Activated CD8-positive, alpha-beta memory T cell treated with anti-CD3 and anti-CD28 coated beads, Interleukin-2, amount 50 U/mL, for 24 hours (primary cell): ENCODE data around the gene KRTAP10-9.
"Not testable (repeated sequence)": the region's sequence is repeated elsewhere in the genome, so short reads cannot be mapped to it uniquely, and the experiment has no call there.

Experiments
- DNase-seq: peaks from one replicate; pipeline ENCODE4 v3.0.0-alpha.2; 2020; ENCODE audit errors: extremely low read depth

Gene KRTAP10-9

DNA sequence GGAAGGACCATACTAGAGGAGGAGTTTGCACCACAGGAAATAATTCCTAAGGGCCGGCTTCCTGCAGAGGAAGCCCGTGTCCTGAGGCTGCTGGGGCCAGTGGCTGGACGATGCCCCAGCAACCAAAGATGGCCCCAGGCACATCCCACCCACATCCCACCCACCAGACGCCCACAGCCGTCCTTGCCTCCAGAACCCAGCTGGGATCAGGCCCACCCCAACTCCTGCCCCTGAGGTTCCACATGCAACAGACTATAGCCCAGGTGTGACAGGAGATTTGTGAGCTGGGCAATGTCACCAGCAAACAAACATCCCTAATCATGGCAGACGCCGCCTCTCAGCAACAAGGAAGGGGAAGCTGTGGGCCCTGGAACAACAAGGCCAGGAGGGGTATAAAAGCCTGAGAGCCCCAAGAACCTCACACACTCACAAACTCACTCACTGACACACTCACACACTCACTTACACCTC is at the start of gene KRTAP10-9:
TSS of gene KRTAP10-9 (plus strand) at position 421 of the 471 bp plus-strand sequence. CDS start 79 bp downstream, outside the sequence.
- no peak for DNase-seq

- no peak for DNase-seq
These were observed 48.4 kb upstream of the KRTAP10-9 start for GRCh38 chr21:44578371-44579055.

- no peak for DNase-seq
These were observed 47.6 kb upstream of the KRTAP10-9 start for GRCh38 chr21:44579056-44579832.

DNA sequence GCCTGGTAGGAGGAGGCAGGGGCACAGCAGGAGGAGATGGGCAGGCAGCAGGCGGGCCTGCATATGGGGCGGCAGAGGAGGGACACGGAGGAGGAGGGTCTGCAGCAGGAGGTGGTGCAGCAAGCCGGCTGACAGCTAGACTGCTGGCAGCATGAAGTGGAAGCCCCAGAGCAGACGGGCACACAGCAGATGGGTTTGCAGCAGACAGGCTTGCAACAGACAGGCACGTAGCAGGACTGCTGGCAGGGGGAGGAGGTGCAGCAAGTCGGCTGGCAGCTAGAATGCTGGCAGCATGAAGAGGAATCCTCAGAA is 47.1 kb upstream of the KRTAP10-9 start:
- no peak for DNase-seq

DNA sequence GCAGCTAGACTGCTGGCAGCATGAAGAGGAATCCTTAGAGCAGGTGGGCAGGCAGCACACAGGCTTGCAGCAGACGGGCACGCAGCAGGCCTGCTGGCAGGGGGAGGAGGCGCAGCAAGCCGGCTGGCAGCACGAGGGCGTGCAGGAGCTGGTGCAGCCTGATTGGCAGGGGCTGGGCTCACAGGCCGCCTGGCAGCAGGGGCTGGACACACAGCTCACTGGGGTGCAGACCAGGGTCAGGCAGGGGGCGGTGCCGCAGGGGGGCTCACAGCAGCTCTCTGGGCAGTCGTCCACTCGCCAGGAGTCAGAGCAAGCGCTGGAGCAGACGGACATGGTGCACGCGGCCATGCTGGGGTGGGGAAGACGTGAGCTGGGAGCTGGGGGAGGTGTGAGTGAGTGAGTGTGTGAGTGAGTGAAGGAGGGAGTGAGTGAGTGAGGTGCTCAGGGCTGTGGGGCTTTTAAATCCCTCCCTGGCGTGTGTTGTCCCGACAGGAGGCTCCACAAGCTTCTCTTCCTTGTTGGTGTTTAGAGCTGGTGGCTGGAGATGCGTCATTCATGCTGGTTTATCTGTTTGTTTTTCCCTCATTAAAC is 46.6 kb upstream of the KRTAP10-9 start, which contains the start of gene KRTAP10-5:
TSS of gene KRTAP10-5 (minus strand) at position 374 of the 591 bp plus-strand sequence. CDS start at position 348, 26 bp downstream.
- not testable (repeated sequence) for DNase-seq

DNA sequence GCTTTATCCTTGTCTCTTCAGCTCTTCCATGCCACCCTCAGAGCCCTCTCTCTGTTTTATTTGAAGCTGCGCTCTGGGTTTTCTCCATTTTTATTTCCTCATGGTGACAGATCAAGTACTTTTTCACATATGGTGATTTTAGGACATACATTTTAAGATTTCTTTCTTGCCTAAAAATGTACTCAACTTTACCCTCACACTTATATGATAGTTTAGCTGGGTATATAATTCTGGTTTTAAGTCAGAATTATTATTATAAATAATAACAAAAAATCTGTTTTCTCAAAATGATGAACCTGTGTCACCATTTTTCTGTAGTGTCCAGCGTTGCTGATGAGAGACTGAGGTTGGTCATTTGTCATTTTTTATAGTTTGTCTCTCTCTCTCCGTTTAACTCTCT is 45.7 kb upstream of the KRTAP10-9 start:
- no peak for DNase-seq

DNA sequence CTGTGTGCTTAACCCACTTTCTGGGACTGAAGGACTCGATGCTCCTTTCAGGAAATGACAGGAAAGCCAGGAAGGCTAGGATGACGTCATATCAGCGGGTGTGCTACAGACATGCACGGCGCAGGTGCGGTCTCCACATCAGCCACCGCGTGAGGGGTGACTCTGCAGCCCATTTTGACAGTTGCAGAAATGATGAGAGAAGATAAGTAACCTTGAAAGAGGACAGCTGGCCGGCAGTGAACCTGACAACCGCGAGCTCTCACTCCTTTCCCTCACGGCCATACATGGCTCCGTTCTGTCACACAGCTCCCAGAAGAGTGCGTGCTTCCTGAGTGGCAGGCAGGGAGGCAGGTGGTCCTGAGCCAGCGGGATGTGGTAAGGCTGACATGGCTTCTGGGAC is 44.8 kb upstream of the KRTAP10-9 start:
- DNase-seq: no peak

- no peak for DNase-seq
These were observed 43.6 kb upstream of the KRTAP10-9 start for GRCh38 chr21:44583089-44583799.

DNA sequence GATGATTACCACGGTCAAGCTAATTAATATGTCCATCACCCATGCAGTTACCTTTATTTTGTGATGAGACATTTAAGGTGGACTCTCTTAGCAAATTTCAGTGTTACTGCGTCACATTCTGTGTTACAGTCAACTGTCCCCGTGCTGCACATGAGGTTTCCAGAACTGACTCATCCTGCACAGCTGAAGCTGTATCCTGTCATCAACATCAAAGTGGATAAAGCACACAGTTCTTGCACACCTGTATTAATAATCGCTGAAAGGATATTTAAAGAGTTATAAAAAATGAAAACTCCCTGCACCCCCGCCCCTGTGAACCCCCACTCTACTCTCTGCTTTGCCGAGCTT is 43.1 kb upstream of the KRTAP10-9 start:
- no peak for DNase-seq

DNA sequence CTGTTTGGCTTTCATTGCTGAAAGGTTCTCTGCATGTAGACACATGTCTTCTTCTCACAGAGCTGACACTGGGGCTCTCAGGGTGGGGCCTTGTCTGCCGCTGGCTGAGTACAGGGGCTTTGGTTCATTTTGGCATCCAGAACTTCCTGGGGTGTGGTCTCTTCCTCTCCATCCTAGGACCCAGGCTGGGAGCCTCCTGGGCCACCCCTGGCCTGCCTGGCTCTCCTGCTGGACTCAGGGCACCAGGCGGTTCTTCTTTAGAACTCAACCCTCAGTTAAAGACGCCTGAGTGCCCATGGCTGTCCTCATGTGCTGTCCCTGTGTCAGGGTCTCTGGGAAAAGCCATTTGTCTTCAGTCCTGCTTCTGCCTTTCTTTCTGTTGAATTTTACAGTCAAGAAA is 41.0 kb upstream of the KRTAP10-9 start:
- no peak for DNase-seq

DNA sequence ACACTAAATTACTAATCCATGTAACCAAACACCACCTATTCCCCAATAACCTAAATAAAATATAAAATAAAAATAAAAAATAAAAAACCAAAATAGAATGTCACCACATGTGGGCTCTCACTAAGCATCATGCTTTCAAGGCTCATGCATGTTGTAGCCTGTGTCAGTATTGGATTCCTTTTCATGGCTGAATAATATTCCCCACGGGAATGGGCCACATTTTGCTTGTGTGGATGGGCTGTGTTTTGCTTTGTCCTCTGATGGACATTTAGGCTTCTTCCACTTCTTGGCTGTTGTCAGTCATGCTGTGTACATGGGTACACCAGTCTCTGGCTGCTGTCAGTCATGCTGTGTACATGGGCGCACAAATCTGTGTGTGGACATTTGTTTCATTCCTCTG is 37.8 kb upstream of the KRTAP10-9 start:
- DNase-seq: no peak

DNA sequence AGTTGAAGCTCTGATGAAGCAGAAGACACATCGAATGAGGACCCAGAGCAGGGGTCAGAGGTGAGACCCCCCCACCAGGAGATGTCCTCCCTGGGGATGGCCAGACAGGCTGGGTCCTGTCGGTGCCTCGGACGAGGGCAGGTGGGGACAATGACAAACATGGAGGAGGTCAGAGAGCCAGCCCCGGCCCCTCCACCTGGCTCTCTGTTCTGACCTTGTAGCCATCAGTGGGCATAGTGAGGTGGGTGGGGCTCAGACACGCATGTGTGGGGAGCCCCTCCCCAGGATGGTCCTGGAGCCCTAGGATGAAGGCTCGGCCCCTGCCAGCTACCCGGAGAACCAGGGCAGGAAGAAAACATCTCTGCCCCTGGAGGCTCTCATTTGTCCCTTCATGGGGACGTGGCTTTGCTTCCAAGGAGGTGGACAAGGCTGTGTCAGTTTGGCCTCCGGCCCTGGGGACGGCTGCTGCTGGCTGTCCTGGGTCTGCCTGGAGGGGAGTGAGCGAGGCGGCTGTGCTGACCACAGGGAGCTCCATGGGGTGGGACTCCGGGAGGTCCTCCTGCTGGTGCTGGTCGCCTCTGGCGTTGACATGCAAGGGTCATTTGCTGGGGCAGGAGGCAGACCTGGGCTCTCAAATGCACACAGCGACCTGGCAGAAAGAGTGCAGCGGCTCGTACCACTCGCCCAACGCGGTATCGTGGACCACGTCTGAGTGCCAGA is 37.1 kb upstream of the KRTAP10-9 start:
- no peak for DNase-seq

- no peak for DNase-seq
These were observed 36.6 kb upstream of the KRTAP10-9 start for GRCh38 chr21:44590311-44590721.

- not testable (repeated sequence) for DNase-seq
These were observed 35.7 kb upstream of the KRTAP10-9 start for GRCh38 chr21:44590897-44591800.

GRCh38 chr21:44591801-44592130 is 35.1 kb upstream of the KRTAP10-9 start:
- not testable (repeated sequence) for DNase-seq

DNA sequence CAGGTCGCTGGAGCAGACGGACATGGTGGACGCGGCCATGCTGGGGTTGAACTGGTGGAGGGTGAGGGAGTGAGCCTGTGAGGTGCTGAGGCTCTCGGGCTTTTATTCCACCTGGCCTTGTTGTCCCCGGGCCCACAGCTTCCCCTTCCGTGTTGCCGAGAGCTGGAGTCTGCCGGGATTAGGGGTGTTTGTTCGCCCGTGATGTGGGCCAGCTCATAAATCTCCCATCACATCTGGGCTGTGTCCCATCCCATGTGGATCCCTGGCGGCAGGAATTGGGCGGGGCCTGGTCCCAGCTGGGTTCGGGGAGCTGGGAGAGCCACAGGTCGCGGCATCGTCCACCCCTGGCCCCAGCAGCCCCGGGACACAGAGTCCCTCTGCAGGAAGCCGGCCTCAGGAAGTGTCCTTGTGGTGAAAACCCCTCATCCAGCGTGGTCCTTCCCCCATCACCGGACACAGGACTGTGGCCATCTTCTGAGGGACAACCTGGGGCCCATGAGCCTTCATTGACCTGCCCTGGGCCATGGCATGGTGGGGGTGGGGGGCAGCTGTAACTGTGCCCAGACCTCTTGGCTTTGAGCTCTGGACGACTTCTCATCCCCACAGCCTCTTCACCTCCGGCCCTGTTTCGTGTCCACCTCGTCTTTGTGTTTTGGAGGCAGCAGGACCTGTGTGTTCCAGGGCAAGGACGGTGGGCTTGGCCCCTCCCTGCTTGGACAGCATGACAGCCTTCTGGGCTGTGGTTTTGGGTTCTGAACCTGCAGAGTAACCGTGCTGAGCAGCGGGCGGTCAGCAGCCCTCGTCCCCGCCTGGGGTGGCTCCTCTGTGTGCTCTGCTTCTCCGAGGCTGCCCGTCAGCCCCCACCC is 34.2 kb upstream of the KRTAP10-9 start, which contains the start of gene KRTAP10-6:
TSS of gene KRTAP10-6 (minus strand) at position 60 of the 866 bp plus-strand sequence. CDS start at position 39, 21 bp downstream.
- DNase-seq: no peak

DNA sequence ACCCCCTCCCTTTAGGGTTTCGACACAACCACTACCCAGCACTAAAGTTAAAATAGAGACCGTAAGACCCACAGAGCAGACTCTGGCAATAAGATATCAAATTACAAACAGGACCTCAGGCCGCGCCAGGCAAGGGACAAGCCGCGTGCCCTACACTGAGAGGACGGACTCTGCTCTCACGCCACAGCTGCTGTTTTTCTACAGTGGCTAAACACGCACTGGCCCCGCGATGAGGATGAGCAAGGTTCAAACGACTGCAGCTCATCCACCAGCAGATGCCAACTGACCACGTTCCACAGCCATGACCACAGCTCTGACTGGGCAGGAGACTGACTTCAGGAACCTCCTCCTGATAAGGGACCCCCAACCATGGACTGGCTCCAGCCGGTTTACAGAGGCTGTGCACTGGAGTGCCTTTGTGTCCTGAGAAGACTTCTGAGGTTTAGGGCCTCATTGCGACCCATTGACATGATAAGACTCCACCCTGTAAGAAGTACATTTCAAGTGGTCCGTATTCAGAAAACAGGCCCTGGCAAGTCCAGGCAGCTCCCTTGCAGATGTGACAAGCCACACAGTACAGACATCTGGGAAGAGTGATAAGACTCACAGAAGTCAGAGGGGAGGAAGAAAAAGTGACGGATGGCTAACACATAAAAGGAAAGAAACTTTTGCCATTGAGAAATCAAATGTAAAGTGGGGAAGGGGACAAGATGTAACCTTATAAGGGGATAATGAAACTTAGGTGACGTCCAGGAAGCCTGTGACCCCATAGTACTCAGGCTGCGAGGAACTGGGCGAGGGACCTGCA is 33.1 kb upstream of the KRTAP10-9 start:
- no peak for DNase-seq

GRCh38 chr21:44594406-44594916 is 32.4 kb upstream of the KRTAP10-9 start:
- no peak for DNase-seq
